ENCODE results near the gene TNFRSF11A. TPM values are rescaled to one million over a fixed set of nuclear protein-coding genes. Genes with fewer than 3 reads are reported as not detected.

The TNFRSF11A gene
- polyA plus RNA-seq, 3 donors: 0.34 to 1.00 (median 0.60) TPM

DNA sequence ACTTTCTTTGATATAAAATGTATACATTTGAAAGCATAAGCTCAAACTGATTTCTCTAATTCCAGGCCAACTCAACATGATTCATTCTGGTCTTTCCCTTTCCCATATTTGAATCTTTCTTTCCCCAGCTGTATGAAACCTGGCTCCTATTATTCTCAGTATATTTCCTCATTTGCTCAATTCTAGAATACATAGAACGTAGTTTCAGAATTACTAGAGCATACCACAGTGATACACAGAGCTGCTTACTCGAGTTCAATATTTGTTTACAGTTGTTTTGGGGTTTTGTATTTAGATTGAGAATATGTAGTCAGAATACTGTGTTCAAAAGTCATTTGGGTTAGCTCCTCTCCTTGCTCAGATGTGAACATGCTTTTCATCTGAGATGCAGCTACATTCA, 43.0 kb downstream of the TNFRSF11A start:
- 83 to 86% (median 86%) methylated on average over 2 of the region's 2 CpGs for WGBS, 3 donors

DNA sequence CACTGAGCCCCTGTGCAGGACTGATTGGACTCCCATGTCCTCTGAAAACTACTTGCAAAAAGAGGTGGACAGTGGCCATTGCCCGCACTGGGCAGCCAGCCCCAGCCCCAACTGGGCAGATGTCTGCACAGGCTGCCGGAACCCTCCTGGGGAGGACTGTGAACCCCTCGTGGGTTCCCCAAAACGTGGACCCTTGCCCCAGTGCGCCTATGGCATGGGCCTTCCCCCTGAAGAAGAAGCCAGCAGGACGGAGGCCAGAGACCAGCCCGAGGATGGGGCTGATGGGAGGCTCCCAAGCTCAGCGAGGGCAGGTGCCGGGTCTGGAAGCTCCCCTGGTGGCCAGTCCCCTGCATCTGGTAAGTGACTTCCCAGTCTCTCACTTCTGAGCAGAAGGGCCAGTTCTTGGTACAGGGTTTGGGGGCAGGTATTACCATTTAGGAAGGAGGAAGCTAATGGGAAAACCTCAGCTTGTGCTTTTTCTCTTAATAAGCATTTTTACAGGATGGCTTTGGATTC, 44.1 kb downstream of the TNFRSF11A start:
- no peak overlapping the region for H3K27ac ChIP-seq (ENCODE audit: low read depth, low read length)
- WGBS, 3 donors: 87 to 93% (median 91%) methylated on average over 9 of the region's 9 CpGs

More for the DNA sequence above, 43.0 kb downstream of the TNFRSF11A start:
- no peak overlapping the region for H3K27ac ChIP-seq (ENCODE audit: low read depth, low read length)

DNA sequence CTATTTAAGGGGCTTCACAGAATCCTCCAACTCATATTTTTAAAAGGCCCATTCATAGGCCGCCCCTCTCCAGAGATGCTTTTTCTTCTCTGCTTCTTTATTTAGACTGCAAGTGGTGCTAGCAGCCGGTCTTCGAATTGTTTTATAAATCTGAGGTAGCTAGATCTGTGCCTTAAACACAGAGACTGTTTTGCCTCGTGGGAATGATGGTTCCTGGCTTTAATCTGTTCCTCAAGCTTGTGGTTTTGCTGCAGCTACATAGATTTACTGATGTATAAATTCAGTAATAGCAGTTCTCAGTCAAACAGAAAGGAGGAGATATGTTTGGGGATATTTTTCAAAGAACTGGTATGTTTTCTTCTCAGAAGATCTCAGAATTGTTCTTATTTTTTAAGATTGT, 45.3 kb downstream of the TNFRSF11A start:
- no peak overlapping the region for H3K27ac ChIP-seq (ENCODE audit: low read depth, low read length)
- WGBS, 3 donors: 58 to 68% (median 67%) methylated on average over 4 of the region's 4 CpGs

DNA sequence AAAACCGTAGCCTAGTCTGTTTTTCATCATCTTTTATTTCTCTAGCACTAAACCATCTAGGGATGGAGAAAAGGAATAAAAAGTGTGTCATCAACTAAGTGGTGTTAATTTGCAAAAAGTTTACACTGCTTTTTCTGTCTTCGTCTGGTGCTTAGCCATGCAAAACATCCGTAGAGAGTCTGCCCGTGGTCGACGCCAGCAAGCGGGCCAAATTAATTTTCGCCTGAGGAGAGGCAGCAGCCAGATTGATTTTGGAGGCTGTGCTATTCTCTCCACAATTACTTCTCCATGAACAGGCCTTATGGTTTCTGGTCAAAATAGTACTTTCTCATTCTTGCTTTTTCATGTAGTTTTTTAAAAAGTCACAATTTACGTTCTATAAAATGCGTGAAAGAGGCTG, 46.3 kb downstream of the TNFRSF11A start:
- WGBS, 3 donors: 80 to 86% (median 82%) methylated on average over 10 of the region's 10 CpGs
- no peak overlapping the region for H3K27ac ChIP-seq (ENCODE audit: low read depth, low read length)

DNA sequence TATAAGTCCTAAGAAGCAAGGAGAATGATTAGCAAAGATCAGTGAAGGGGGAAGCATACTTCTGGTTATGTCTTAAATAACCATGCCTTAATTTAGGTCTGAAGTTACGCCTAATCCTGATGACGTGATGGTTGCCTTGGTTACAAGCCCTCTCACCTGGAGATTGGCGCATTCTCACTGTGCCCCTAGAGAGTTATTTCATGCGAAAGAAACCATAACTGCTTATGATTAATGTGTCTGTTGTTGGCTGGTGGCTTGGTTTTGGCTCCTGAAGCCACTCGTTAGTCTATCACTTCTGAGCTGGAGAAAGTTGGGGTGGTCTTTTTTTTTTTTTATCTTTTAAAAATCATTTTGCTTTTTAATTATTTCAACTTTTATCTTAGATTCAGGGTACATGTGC, 47.0 kb downstream of the TNFRSF11A start:
- 82 to 89% (median 85%) methylated on average over 5 of the region's 5 CpGs for WGBS, 3 donors
- H3K27ac ChIP-seq (ENCODE audit: low read depth, low read length): no peak overlapping the region

DNA sequence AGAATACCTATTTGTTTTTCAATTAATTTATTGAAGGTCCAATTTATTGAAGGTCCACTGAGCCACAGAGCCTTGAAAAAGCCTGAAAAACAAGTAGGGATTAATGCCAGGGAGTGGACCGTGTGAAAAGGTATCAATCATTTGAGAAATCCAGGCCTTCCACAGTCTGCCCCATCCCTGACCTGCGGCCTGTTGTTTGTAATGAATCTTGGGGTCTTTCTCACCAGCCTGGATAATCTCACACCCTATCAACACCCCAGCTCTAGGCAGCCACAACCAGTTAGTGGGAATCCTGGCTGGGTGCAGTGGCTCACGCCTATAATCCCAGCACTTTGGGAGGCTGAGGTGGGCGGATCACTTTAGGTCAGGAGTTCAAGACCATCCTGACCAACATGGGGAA, 47.8 kb downstream of the TNFRSF11A start:
- H3K27ac ChIP-seq (ENCODE audit: low read depth, low read length): no peak overlapping the region
- 87 to 98% (median 93%) methylated on average over 4 of the region's 4 CpGs for WGBS, 3 donors

DNA sequence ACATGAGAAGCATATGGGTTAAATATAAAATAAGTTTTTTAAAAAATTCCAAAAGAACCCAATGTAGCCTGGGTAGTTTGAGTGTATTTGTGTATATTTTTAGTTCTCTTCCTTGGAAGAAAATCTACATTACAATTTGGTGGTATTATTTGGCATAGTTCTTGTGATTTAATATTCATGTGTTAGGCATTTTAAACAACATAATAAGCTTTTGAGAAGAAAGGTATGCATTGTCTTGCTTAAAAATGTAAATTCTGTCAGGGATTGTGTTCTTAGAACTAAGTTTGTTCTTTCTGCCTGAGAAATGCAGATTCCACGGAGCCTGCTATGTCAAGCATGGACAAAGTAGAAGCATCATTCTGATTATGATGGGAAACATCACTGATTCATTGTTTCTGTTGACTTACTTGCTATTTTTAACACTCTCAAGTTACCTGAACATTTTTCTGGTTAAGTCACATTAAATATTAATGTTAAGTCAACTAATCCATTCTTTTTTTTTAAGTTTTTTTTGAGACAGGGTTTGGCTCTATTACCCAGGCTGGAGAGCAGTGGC, 49.4 kb downstream of the TNFRSF11A start:
- no peak overlapping the region for H3K27ac ChIP-seq (ENCODE audit: low read depth, low read length)
- 59 to 94% (median 88%) methylated on average over 1 of the region's 1 CpG for WGBS, 3 donors

DNA sequence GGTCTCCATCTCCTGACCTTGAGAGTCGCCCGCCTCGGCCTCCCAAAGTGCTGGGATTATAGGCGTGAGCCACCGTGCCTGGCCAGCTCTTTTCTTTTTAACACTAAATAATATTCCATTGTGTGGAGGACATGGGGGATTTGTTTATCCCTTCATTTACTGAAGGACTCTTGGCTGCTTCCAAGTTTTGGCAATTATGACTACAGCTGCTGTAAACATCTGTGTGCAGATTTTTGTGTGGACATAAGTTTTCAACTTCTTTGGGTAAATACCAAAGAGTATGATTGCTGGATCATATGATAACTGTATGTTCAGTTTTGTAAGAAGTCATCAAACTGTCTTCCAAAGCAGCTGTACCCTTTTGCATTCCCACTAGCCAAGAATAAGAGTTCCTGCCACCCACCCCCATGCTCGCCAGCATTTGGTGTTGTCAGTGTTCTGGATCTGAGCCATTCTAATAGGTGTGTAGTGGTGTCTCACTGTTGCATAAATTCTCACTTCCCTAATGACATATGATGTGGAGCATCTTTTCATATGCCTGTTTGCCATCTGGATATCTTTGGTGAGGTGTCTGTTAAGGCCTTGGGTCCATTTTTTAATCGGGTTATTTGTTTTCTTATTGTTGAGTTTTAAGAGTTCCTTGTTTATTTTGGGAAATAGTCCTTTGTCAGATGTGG, 52.2 kb downstream of the TNFRSF11A start:
- no peak overlapping the region for H3K27ac ChIP-seq (ENCODE audit: low read depth, low read length)
- 92 to 96% (median 93%) methylated on average over 7 of the region's 7 CpGs for WGBS, 3 donors

DNA sequence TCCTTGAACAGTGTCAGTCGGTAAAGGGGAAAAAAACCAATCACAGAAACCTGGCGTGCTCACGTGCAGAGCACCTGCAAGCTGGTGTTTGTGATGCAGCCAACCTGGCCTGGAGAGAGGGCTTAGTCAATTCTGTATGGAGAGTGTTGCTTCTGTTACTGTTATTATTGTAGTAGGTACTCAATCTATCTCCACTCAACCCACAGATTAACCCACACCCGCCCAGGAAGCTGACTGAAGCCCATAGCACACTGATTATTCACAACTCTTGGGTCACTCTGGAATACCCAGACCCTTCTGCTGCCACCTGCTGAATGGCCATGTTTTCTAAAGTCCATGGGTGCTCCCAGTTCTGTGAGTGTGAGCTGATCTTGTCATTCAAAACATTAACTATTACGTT, 53.9 kb downstream of the TNFRSF11A start:
- 87 to 93% (median 92%) methylated on average over 5 of the region's 5 CpGs for WGBS, 3 donors
- H3K27ac ChIP-seq (ENCODE audit: low read depth, low read length): no peak overlapping the region

DNA sequence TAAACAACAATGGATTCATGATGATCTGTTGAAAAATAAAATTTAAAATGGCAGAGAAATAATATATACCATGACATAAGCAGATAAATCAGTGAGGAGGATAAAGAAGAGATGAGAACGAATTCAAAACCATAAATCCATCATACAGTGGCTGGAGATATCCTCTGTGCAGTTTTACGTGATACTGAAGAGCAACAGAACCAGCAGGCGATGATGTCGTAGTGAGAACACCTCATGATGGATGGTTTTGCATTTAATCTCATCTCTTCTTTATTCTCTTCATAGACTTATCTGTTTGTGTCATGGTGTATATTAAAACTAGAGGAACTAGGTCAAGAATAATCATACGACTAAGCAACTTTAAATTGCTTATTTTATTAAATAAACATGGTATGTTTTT, 56.3 kb downstream of the TNFRSF11A start:
- WGBS, 3 donors: 85 to 90% (median 86%) methylated on average over 5 of the region's 5 CpGs
- H3K27ac ChIP-seq (ENCODE audit: low read depth, low read length): no peak overlapping the region

DNA sequence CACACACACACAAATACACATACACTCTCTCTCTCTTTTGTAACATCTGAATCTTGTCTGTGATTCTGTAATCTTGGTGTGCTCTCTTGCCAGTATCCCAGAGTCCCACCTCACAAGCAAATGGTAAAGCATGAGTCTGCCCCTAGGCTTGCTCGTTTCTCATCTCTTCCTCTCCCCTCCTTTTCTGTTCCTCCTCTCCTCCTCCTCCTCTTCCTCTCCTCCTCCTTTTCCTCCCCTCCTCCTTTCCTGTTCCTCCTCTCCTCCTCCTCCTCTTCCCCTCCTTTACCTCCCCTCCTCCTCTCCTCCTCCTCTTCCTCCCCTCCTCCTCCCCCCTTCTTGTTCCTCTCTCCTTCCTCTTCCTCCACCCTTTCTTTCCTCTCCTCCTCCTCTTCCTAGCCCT, 59.0 kb downstream of the TNFRSF11A start:
- no peak overlapping the region for H3K27ac ChIP-seq (ENCODE audit: low read depth, low read length)
- 13 to 50% (median 50%) methylated on average over 1 of the region's 1 CpG for WGBS, 3 donors

DNA sequence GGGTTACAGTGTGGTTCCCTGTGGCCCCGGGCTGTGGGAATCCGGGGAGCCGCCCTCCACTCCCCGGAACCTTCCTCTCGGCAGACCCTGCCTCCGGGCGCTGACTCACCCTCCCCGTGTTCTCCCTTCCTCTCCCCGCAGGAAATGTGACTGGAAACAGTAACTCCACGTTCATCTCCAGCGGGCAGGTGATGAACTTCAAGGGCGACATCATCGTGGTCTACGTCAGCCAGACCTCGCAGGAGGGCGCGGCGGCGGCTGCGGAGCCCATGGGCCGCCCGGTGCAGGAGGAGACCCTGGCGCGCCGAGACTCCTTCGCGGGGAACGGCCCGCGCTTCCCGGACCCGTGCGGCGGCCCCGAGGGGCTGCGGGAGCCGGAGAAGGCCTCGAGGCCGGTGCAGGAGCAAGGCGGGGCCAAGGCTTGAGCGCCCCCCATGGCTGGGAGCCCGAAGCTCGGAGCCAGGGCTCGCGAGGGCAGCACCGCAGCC, 59.5 kb downstream of the TNFRSF11A start:
- no peak overlapping the region for H3K27ac ChIP-seq (ENCODE audit: low read depth, low read length)
- WGBS, 3 donors: 37 to 73% (median 71%) methylated on average over 34 to 46 of the region's 46 CpGs

DNA sequence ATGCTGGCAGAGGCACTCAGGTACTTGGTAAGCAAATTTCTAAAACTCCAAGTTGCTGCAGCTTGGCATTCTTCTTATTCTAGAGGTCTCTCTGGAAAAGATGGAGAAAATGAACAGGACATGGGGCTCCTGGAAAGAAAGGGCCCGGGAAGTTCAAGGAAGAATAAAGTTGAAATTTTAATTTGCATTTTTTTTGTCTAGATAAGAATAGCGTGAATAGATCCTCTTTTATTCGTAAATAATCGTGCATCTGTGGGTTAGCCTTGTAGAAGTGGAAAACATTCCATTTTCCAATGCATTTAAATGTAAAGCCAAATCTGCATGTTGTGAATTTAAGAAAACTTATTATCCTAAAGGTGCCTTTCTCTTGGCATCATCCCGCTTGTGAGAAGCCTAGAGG, 61.0 kb downstream of the TNFRSF11A start:
- 90 to 91% (median 91%) methylated on average over 5 of the region's 5 CpGs for WGBS, 3 donors
- no peak overlapping the region for H3K27ac ChIP-seq (ENCODE audit: low read depth, low read length)

DNA sequence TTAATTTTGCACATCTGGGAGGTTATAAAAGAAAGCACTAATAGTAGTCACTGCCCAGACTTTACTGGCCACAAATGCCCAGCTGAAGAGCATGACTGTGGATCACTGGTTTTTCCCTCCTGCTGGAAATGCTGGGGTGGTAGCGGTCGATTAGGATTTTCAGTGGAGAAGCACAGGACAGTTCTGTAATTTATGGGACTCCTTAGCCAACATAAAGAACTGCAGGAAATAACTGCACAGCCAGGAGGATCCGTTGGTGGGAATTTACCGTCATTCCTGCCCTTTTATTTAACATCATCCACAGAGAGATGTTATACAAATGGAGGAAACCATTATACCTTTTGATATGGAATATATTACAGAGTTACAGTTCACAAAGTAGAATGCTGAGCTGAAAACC, 61.5 kb downstream of the TNFRSF11A start:
- WGBS, 3 donors: 64 to 77% (median 69%) methylated on average over 4 of the region's 4 CpGs
- H3K27ac ChIP-seq (ENCODE audit: low read depth, low read length): no peak overlapping the region

DNA sequence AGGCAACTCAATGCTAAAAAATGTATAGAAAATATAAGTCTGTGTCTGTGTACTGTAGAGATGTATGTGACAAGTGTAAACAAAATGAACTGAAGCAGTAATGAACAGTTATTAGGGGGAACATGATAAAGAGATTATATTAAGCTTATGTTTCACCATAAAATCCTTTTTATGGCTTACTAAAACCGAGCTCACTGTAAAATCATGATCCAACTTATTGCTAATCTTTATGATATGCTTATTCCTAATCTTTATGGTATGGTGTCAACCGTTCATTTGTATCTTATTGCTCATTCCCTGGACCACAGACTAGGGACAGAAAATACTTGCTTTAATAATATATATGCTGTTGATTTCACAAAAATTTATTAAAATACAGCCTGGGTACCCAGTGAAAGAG, 62.1 kb downstream of the TNFRSF11A start:
- 72 to 79% (median 75%) methylated on average over 2 of the region's 2 CpGs for WGBS, 3 donors

DNA sequence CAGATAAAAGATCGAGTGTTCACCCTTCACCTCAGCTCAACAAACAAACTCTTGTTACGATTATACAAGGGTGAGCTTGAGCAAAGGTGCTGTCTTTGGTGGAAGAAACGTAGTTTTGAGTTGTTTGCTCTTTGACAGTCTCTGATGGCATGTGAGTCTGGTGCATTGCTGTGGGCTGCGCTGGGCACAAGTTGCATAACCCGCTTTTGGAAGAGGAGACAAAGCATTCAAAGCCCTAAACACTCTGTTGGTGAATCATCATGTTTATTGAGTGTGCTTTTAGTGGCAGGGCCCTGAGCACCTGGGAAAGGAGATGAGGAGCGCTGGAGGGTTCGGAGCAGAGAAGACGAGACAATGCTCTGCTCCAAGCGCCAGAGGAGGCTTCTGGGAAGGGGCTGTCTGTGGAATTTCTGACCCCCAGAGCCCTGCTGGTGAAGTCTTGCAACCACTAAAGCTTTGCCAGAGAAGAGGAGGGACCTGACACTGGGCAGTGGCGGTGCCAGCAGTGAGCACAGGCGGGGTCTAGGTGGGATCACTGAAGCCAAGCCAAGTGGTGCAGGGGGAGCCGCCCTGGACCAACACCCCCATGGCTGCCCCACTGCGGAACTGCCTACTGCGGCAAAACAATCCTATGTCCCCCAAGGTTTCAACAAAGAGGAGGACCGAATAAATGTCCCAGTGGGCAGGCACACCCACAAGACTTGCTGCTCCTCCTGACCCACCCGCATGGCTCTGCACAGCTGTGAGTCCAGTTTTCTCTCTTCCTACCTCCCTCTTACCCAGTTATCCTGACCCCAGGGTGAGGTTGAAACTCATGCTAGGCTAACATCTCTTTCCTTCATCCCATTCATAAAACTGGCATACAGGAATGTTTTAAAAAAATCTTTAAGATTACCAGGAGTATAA, 64.0 kb downstream of the TNFRSF11A start:
- H3K27ac ChIP-seq (ENCODE audit: low read depth, low read length): no peak overlapping the region
- WGBS, 3 donors: 85 to 91% (median 91%) methylated on average over 16 of the region's 16 CpGs

More for the DNA sequence above, 62.1 kb downstream of the TNFRSF11A start:
- no peak overlapping the region for H3K27ac ChIP-seq (ENCODE audit: low read depth, low read length)

DNA sequence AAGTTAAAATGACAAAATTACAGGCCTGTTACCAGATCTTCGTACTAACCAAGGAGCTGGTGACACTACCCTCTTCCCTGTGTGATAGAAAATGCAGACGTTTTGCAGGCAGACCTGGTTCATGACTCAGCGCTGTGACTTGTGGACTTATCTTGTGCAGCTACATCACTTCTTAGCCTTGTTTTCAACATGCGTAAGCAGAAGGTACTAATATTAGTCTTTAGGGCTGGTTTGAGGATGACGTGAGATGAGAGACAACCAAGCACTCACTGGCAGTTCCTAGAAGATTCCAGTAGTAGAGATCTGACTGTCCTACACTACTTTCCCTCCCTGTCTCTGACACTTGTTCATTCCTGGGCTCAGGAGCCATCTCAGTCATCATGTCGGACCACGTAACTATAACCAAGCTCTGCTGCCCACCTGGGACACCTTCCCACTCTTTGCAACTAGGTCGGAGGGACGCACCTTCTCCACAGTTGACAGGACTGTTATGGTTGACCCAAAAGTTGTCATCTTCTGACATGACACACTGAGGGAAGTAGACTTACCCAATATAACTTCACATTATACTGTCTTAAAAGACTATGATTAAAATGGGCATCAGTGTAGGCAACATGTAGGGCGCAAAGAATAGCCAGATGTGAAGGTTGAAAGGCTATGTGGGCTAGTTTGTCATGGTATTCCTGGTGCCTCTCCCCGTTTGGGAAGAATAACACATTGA, 64.8 kb downstream of the TNFRSF11A start:
- 90% methylated on average over 11 of the region's 11 CpGs for WGBS, 3 donors
- no peak overlapping the region for H3K27ac ChIP-seq (ENCODE audit: low read depth, low read length)

DNA sequence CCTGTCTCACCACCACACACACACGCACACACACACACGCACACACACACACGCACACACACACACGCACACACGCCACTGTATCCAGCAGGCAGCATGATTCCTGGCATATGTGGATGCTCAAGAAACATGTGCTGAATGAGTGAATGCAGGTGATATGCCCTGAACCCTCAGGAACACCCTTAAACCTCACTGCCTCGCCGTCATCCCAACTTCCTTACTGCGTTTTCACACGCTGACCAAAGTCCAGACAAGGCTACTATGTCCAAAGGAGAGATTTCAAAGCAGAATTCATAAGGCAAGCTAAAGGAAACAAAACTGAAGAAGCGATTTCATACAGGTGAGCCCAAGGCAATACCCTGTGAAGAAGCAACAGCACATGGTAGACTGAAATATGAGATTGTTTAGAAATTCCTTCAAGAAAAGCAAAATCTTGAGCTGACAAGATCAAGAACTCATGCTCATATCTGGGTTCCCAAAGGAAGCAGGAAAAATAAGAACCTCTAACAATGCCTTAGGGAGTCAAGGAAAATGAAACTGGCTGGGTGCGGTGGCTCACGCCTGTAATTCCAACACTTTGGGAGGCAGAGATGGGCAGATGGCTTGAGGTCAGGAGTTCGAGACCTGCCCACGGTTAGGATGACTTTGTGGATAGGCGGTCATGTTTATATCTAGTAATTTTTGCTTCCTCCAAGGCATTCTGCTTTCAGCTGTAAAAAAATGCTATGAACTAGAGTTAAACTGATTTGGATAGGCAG, 69.1 kb downstream of the TNFRSF11A start:
- H3K27ac ChIP-seq (ENCODE audit: low read depth, low read length): no peak overlapping the region
- WGBS, 3 donors: 81 to 92% (median 88%) methylated on average over 15 of the region's 15 CpGs
